Pancreas (tissue), 10 donors: ENCODE results near the gene FFAR2. TPM values are rescaled to one million over a fixed set of nuclear protein-coding genes. Genes with fewer than 3 reads are reported as not detected.

Experiments
- ATAC-seq, 4 donors: fragments of 200-7000 bp; cut with Tn5 transposase; one replicate each; pipeline versions ENCODE4 v1.8.0 to v1.9.1; 2020; ENCODE audit warnings: mild to moderate bottlenecking in 4 of 4, moderate library complexity in 4 of 4
- DNase-seq, 6 donors: peaks; one replicate each; pipeline ENCODE4 v3.0.0-alpha.2; 2020
- FAIRE-seq: peaks from 2 replicates; lab custom pipeline; 2012; peaks lifted over from hg19 to GRCh38; lab: Jason Lieb, UNC
- H3K27ac ChIP-seq, 4 donors: fragments of 200-600 bp; sonication (generic); 1 replicate in 3 of 4; 2 replicates in 1 of 4; pipeline versions ENCODE4 v1.5.0 to v1.8.0; 2020
- H3K27me3 ChIP-seq, 4 donors: fragments of 200-600 bp; one replicate each; pipeline ENCODE4 v1.8.0; 2021
- H3K36me3 ChIP-seq, 3 donors: fragments of 200-600 bp; sonication (generic) in 1 of 3; one replicate each; pipeline versions ENCODE4 v1.5.0 to v1.8.0; 2020 to 2021
- H3K4me1 ChIP-seq, 3 donors: fragments of 200-600 bp; one replicate each; pipeline ENCODE4 v1.8.0; 2021
- H3K4me3 ChIP-seq, 4 donors: fragments of 200-600 bp; sonication (generic) in 2 of 4; one replicate each; pipeline versions ENCODE4 v1.5.0 to v1.8.0; 2020 to 2021
- H3K9me3 ChIP-seq, 4 donors: fragments of 200-600 bp; one replicate each; pipeline ENCODE4 v1.8.0; 2021
- WGBS, 2 donors: extraction: QIAGEN DNeasy Blood & Tissue Kit; methylation state at CpG; one replicate each; pipeline ENCODE4 v1.1.7; 2013; 5-methylcytosine and 5-hydroxymethylcytosine counted together
- intact Hi-C, 3 donors: fragments of 100-400 bp; cut with DNase I; formaldehyde crosslinking; loops; one replicate each; pipeline versions ENCODE4 v1.11.1 to v1.14.2; 2022
- polyA plus RNA-seq, 2 donors: library from polyadenylated mRNA; stranded (reverse); fragments of 200-250 nt; gene quantifications; one replicate each; pipeline ENCODE4 v1.2.3, GENCODE V29; 2013
- total RNA-seq, 6 donors: library from RNA; stranded (reverse); fragmentation: NEBNext Ultra II Directional in 4 of 6; extraction: Animal tissue kit (Norgen Biotek cat#: 25700) in 4 of 6; gene quantifications; one replicate each; pipeline versions ENCODE4 v1.2.1 to v1.2.4, GENCODE V29; 2021 to 2023
- TF ChIP-seq, protein P1 (sequence below), 4 donors: fragments of 200-600 bp; sonication (generic) in 3 of 4; IDR thresholded peaks; one replicate each; pipeline versions ENCODE4 v1.5.0 to v1.8.0; 2021; ENCODE audit warnings: antibody characterized with exemption in 4 of 4
- donor health status: healthy with polysubstance abuse.
- donor health status: DM: no; HTN: no; CAD: no; lungs with moderate emphysema.
- donor health status: DM: no; HTN: no; CAD: no.
- donor health status: control.
- donor health status: control.
- donor health status: Bipolar disorder and iron deficiency.
- donor health status: DM: yes; HTN: yes; CAD: no.
- donor health status: DM: no; HTN: no; CAD: no.
- donor health status: DM: no; HTN: no; CAD: no.
- donor health status: DM: yes; HTN: yes; CAD: no.

The FFAR2 gene
- total and polyA plus RNA-seq, 8 donors: 0.20 to 2.5 (median 0.39) TPM; not detected in 2

DNA sequence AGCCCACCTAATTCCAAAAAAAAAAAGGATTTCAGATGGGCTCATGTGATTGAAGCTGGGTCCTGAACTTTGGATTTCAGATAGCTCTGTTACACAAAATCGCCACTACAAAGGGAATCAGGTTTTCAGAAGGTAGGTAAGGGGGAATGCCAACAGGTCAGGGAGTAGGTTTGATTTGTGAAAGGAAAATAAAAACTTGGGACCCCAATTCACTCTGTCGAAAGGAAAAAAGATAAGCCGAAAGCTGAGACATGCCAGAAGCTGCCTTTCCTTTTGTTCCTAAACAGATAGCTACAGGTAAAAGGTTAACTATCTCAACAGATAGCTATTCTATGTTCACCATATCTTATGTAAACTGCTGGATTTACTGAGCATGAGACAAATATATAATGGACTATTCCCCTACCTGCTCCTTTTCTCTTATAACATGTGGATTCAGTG, 38.2 kb downstream of the FFAR2 start:
- H3K27me3 ChIP-seq: no peaks in the 10 kb centered on the region
- no peak for FAIRE-seq
- ATAC-seq: peak in 1 of 4 donors; percentile 19
- 26 to 30% methylated on average over 3 of the region's 3 CpGs for WGBS, 2 donors
- intact Hi-C loops: no loop called here
- DNase-seq: no peak
- H3K36me3 ChIP-seq: no peaks in the 10 kb centered on the region
- TF ChIP-seq, protein P1, sequence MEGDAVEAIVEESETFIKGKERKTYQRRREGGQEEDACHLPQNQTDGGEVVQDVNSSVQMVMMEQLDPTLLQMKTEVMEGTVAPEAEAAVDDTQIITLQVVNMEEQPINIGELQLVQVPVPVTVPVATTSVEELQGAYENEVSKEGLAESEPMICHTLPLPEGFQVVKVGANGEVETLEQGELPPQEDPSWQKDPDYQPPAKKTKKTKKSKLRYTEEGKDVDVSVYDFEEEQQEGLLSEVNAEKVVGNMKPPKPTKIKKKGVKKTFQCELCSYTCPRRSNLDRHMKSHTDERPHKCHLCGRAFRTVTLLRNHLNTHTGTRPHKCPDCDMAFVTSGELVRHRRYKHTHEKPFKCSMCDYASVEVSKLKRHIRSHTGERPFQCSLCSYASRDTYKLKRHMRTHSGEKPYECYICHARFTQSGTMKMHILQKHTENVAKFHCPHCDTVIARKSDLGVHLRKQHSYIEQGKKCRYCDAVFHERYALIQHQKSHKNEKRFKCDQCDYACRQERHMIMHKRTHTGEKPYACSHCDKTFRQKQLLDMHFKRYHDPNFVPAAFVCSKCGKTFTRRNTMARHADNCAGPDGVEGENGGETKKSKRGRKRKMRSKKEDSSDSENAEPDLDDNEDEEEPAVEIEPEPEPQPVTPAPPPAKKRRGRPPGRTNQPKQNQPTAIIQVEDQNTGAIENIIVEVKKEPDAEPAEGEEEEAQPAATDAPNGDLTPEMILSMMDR (IDR thresholded peaks at IDR 0.05): no peak
- H3K9me3 ChIP-seq: no peaks in the 10 kb centered on the region
- H3K4me1 ChIP-seq: peaks cover 0 to 7% (median 0%) of the 10 kb centered on the region in 3 donors
- no peak overlapping the region for H3K27ac ChIP-seq
- H3K4me3 ChIP-seq: no peak overlapping the region

DNA sequence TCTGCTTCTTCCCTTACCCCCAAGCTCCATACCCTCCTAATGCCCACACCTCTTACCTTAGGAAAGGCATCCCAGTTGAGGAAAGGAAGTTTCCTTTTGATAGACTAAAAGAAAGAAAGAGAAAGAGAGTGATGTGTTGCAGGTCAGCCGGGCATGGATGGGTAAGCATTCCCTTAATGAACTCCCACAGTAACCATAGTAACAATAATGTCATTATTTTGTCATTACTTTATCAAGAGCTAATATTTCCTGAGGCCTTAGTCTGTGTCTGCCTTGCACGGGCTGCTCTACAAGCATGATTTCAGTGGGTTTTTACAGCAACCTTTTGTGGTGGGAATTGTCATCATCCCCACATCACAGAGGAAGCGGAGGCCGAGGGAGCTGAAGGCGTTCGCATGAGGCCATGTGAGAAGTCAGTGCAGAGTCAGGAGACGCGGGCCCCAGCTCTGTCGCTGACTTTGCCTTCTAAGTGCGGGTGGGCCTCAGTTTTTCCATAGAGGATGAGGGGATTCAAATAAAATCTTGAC, 39.7 kb downstream of the FFAR2 start:
- 92 to 96% methylated on average over 10 of the region's 10 CpGs for WGBS, 2 donors
- no peaks in the 10 kb centered on the region for H3K9me3 ChIP-seq
- no peak overlapping the region for H3K27ac ChIP-seq
- TF ChIP-seq, protein P1 (IDR thresholded peaks at IDR 0.05): no peak
- H3K36me3 ChIP-seq: no peaks in the 10 kb centered on the region
- H3K4me1 ChIP-seq: peaks cover 0 to 7% (median 0%) of the 10 kb centered on the region in 3 donors
- H3K4me3 ChIP-seq: no peak overlapping the region
- intact Hi-C loops: no loop called here
- no peak for FAIRE-seq
- ATAC-seq: no peak
- H3K27me3 ChIP-seq: no peaks in the 10 kb centered on the region
- DNase-seq: no peak

DNA sequence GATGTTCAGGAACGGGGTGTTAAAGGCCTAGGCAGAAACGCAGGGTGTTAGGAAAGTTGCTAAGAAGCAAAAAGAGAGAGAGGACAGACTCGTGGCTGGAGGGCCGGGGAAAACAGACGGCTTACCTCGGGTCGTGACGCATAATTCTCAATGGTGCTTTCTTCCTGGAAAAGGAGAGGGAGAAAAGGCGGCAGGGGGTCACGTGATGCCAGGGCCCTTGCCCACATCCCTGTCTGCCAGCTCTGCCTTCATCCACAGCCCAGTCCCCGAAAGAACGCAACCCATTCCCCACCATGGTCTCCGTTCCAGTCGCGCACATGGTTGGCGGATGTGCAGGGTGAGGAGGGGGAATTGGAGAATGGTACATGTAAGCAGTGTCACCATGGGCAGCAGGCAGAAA, 40.6 kb downstream of the FFAR2 start:
- Histone ChIP-seq H3K9me3 (no peaks in the 10 kb centered on the region), H3K27me3 (no peaks in the 10 kb centered on the region), H3K4me3 (no peak overlapping the region), H3K27ac (no peak overlapping the region), H3K36me3 (no peaks in the 10 kb centered on the region), H3K4me1 (peaks cover 0 to 7% (median 0%) of the 10 kb centered on the region in 3 donors)
- intact Hi-C loops: no loop called here
- ATAC-seq (no peak), DNase-seq (no peak), FAIRE-seq (no peak)
- TF ChIP-seq, protein P1 (IDR thresholded peaks at IDR 0.05): no peak
- WGBS, 2 donors: 87 to 96% methylated on average over 16 of the region's 16 CpGs

DNA sequence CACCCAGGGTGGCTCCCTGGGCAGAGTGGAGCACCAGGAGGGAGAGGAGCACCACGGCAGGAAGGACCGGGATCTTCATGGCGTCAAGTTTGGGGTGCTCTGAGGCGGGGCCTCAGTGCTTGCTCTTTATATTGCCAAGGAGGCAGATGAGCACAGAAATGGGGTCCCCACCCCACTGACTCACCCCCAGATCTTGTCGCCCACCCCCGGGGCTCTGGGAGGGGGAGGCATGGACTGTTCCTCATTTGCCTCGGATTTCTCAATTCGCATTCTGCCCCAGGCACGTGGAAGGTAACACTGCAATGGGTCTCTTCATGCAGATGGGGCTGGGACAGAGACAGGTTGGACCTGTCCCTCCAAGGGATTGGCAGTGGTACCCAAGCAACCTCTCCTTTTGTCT, 42.3 kb downstream of the FFAR2 start, which contains the start of gene KRTDAP:
Gene KRTDAP (minus strand): TSS at position 101 of the 400 bp plus-strand sequence. CDS start 22 bp downstream, at position 79.
- H3K27ac ChIP-seq: no peak within 1 kb of the TSS
- DNase-seq (no peak), FAIRE-seq (no peak), ATAC-seq (no peak)
- no peaks in the 10 kb centered on the region for H3K9me3 ChIP-seq
- no peak within 1 kb of the TSS for H3K4me3 ChIP-seq
- peaks cover 0 to 7% (median 0%) of the 10 kb centered on the region in 3 donors for H3K4me1 ChIP-seq
- TF ChIP-seq, protein P1 (IDR thresholded peaks at IDR 0.05): no peak
- H3K36me3 ChIP-seq: no peaks in the 10 kb centered on the region
- intact Hi-C loops: no loop called here
- H3K27me3 ChIP-seq: no peaks in the 10 kb centered on the region
- WGBS, 2 donors: 75 to 91% methylated on average over 9 of the region's 9 CpGs

DNA sequence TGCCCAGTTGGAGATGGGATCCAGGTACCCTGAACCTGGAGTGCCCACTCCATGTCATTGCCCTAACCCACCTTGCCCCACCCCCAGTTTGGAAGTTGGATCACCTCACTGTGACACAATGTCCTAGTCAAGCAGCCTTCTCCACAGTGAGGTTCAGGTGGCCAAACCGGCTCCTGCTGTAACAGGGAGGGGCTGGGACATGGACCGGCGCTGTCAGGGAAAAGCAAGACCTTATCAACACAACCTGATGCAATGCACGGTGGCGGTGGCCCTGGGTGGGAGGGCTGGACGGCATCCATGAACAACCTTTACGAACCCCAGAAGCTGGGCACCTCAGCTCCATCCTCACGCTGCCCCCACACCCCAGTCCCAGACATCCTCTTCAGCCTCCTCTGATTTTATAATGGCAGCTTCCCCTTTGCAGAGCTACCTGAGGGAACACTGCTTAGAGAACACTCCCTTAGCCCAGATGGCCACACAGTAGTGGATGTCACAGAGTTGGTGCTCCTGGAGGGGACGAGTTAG, 43.8 kb downstream of the FFAR2 start:
- intact Hi-C loops: no loop called here
- no peak for FAIRE-seq

More for the DNA sequence above, 43.8 kb downstream of the FFAR2 start:
- TF ChIP-seq, protein P1 (IDR thresholded peaks at IDR 0.05): no peak
- Histone ChIP-seq H3K4me1 (no peaks in the 10 kb centered on the region), H3K4me3 (no peak overlapping the region), H3K27me3 (no peaks in the 10 kb centered on the region), H3K9me3 (no peaks in the 10 kb centered on the region), H3K27ac (no peak overlapping the region), H3K36me3 (no peaks in the 10 kb centered on the region)
- DNase-seq (no peak), ATAC-seq (no peak)
- 69 to 81% methylated on average over 9 of the region's 9 CpGs for WGBS, 2 donors
